HCT116 (cell line): ENCODE data around the gene PPP1R14B. TPM values are rescaled to one million over a fixed set of nuclear protein-coding genes. Genes with fewer than 3 reads are reported as not detected.

Source experiments
- ATAC-seq: fragments of 200-7000 bp; cut with Tn5 transposase; 2 replicates; pipeline ENCODE4 v1.9.1; 2020; ENCODE audit warnings: mild to moderate bottlenecking, moderate library complexity
- BruUV-seq: library from RNA; stranded (reverse); fragments of 400-500 nt; replicated peaks from 2 replicates; lab custom pipeline; 2021; lab: Mats Ljungman, UMichigan
- CTCF ChIA-PET: fragments of 300-600 bp; sonication (Branson Sonifier 250); formaldehyde crosslinking; loops from one replicate; lab custom pipeline; 2021; ENCODE audit warnings: antibody characterized with exemption; lab: Charles Lee
- POLR2A ChIA-PET: fragments of 300-600, 350-600 bp; sonication (Branson Sonifier 250); formaldehyde crosslinking; loops from one replicate; lab custom pipeline; 2021; ENCODE audit warnings: antibody characterized with exemption; lab: Charles Lee
- RAD21 ChIA-PET, 2 experiments: fragments of 300-600 bp; sonication (Branson Sonifier 250); formaldehyde crosslinking; loops; one replicate each; lab custom pipeline; 2023; ENCODE audit warnings: low total read pairs in 2 of 2; ENCODE audit not compliant: uncharacterized antibody in 2 of 2, unreplicated experiment in 2 of 2, low non-redundant PET in 1 of 2; lab: Charles Lee
- DNase-seq: peaks from one replicate; pipeline ENCODE4 v3.0.0-alpha.2; 2010; ENCODE audit warnings: low read depth, low spot score
- H2AFZ ChIP-seq: fragments of 200-600 bp; shearing (Covaris generic), sonication (generic); 2 replicates; pipeline ENCODE4 v1.6.1; 2017; ENCODE audit warnings: low read depth, mixed run types, mixed read lengths, antibody characterized with exemption, low read length; ENCODE audit not compliant: poor library complexity, severe bottlenecking
- H3K27ac ChIP-seq: 2 replicates; pipeline ENCODE4 v1.5.1; 2012; ENCODE audit warnings: low read depth, low read length
- H3K27me3 ChIP-seq: fragments of 200-600 bp; sonication (generic); 2 replicates; pipeline ENCODE4 v1.6.1; 2016; ENCODE audit warnings: mixed run types, low read length, mixed read lengths; ENCODE audit not compliant: insufficient read depth
- H3K36me3 ChIP-seq, 2 experiments: fragments of 200-500 bp in 1 of 2; fragments of 200-600 bp in 1 of 2; sonication (Bioruptor generic) in 1 of 2; sonication (generic) in 1 of 2; 2 replicates each; pipeline versions ENCODE4 v1.5.1 to v1.6.1; 2014 to 2016; ENCODE audit warnings: low read length in 2 of 2, inconsistent platforms in 1 of 2, mixed read lengths in 1 of 2, mixed run types in 1 of 2; ENCODE audit not compliant: insufficient read depth in 2 of 2, control insufficient read depth in 1 of 2
- H3K4me1 ChIP-seq, 2 experiments: fragments of 200-600 bp in 1 of 2; sonication (generic) in 1 of 2; 2 replicates each; pipeline versions ENCODE4 v1.5.1 to v1.6.1; 2012 to 2017; ENCODE audit warnings: low read length in 2 of 2, inconsistent platforms in 1 of 2, mild to moderate bottlenecking in 1 of 2, mixed read lengths in 1 of 2, mixed run types in 1 of 2, moderate library complexity in 1 of 2; ENCODE audit not compliant: insufficient read depth in 2 of 2, control insufficient read depth in 1 of 2
- H3K4me2 ChIP-seq: fragments of 200-600 bp; sonication (generic); 2 replicates; pipeline ENCODE4 v1.6.1; 2017; ENCODE audit warnings: mixed run types, low read length, mixed read lengths
- H3K4me3 ChIP-seq, 2 experiments: fragments of 200-600 bp in 1 of 2; sonication (generic) in 1 of 2; replicated peaks in 1 of 2; 2 replicates each; pipeline ENCODE4 v1.5.1; 2011 to 2016; ENCODE audit warnings: low read length in 2 of 2, control low read depth in 1 of 2, low read depth in 1 of 2, mild to moderate bottlenecking in 1 of 2, mixed read lengths in 1 of 2, mixed run types in 1 of 2
- H3K79me2 ChIP-seq: fragments of 200-600 bp; sonication (generic); 2 replicates; pipeline ENCODE4 v1.6.1; 2017; ENCODE audit warnings: mild to moderate bottlenecking, mixed run types, low read length, moderate library complexity, mixed read lengths; ENCODE audit not compliant: insufficient read depth
- H3K9ac ChIP-seq: fragments of 200-600 bp; sonication (generic); 2 replicates; pipeline ENCODE4 v1.6.1; 2016; ENCODE audit warnings: low read length, mixed read lengths
- H3K9me2 ChIP-seq: fragments of 200-600 bp; sonication (generic), shearing (Covaris generic); 2 replicates; pipeline ENCODE4 v1.6.1; 2017; ENCODE audit warnings: mixed run types, mild to moderate bottlenecking, moderate library complexity; ENCODE audit not compliant: insufficient read depth
- H3K9me3 ChIP-seq, 2 experiments: fragments of 200-500 bp in 1 of 2; fragments of 200-600 bp in 1 of 2; sonication (Bioruptor generic) in 1 of 2; sonication (generic) in 1 of 2; 2 replicates each; pipeline ENCODE4 v1.6.1; 2014 to 2017; ENCODE audit warnings: low read length in 2 of 2, mixed read lengths in 2 of 2, inconsistent platforms in 1 of 2, low read depth in 1 of 2, mild to moderate bottlenecking in 1 of 2, mixed run types in 1 of 2, moderate library complexity in 1 of 2; ENCODE audit not compliant: control insufficient read depth in 1 of 2, insufficient read depth in 1 of 2
- H4K20me1 ChIP-seq: fragments of 200-600 bp; sonication (generic), shearing (Covaris generic); 2 replicates; pipeline ENCODE4 v1.6.1; 2017; ENCODE audit warnings: mixed run types, mild to moderate bottlenecking, moderate library complexity; ENCODE audit not compliant: insufficient read depth
- ELF1 ChIP-seq: IDR thresholded peaks from 2 replicates; pipeline ENCODE4 v1.6.1; 2012; ENCODE audit warnings: low read depth, borderline replicate concordance
- JUND ChIP-seq: IDR thresholded peaks from 2 replicates; pipeline ENCODE4 v1.6.1; 2012
- POLR2AphosphoS5 ChIP-seq: IDR thresholded peaks from 2 replicates; pipeline ENCODE4 v1.6.1; 2011; ENCODE audit warnings: mild to moderate bottlenecking, low read depth, low read length, moderate library complexity
- SIN3A ChIP-seq: IDR thresholded peaks from 2 replicates; pipeline ENCODE4 v1.6.1; 2012; ENCODE audit warnings: low read depth
- SP1 ChIP-seq: IDR thresholded peaks from 2 replicates; pipeline ENCODE4 v1.6.1; 2012; ENCODE audit warnings: low read depth
- ZNF274 ChIP-seq: fragments of 200-500 bp; sonication (Bioruptor generic); IDR thresholded peaks from 2 replicates; pipeline ENCODE4 v1.6.1; 2014; ENCODE audit warnings: mild to moderate bottlenecking, low read depth, low read length, inconsistent platforms
- intact Hi-C: fragments of 100-400 bp; cut with micrococcal nuclease; formaldehyde crosslinking; loops from 2 replicates; pipeline ENCODE4 v1.10.0; 2022
- total RNA-seq: library from RNA; stranded (reverse); gene quantifications from one replicate; pipeline ENCODE4 v1.2.1, GENCODE V29; 2021; ENCODE audit not compliant: unreplicated experiment
- TF ChIP-seq, protein P1 (sequence below): IDR thresholded peaks from 2 replicates; pipeline ENCODE4 v1.6.1; 2011; ENCODE audit warnings: mild to moderate bottlenecking, low read length, moderate library complexity; ENCODE audit not compliant: insufficient replicate concordance; ENCODE audit errors: extremely low read depth
- TF ChIP-seq, protein P2 (sequence below): IDR thresholded peaks from 2 replicates; pipeline ENCODE4 v1.6.1; 2012

Gene PPP1R14B
- total RNA-seq, 1 experiment from 2014 or later: 332 TPM

DNA sequence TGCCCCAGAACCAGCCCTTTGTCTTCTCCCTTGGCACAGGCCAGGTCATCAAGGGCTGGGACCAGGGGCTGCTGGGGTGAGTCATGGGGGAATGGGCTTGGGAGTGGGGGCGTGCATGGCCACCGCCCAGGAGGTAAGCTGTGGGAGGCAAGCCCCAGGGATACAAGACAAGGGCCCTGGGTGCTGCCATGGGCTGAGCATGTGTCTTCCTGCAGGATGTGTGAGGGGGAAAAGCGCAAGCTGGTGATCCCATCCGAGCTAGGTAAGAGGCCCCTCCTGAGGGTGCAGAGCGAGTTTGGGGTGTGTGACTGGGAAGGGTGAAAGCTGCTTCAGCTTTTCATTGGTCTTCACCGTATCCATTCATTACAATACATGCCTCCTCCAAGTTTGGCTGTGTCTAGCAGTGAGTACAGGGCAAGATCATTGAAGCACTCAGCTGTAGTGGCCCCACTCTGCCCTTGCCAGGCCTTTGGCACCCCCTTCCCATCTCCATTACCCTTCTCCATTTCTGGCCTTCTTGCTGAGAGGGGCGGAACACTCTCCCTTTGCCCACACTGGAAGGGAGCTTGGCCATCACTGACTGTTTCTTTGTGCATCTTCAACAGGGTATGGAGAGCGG, 3.4 kb downstream of the PPP1R14B start:
- DNase-seq (no peak), ATAC-seq (no peak)
- H4K20me1 ChIP-seq: no peaks in the 10 kb centered on the region
- no peaks in the 10 kb centered on the region for H3K9me3 ChIP-seq
- BruUV-seq: no TSS peak
- RAD21 ChIA-PET: no interaction called here
- intact Hi-C loops: no loop called here
- H3K9me2 ChIP-seq: no peaks in the 10 kb centered on the region
- CTCF ChIA-PET: interaction anchor here (1.2 to 1.9 kb wide), 3 partner anchors 88 to 112 kb away, joined by 3 to 4 read pairs (median 3); no protein-coding TSS in a partner anchor
- peaks cover 0 to 12% of the 10 kb centered on the region in 2 experiments; a peak in 1 of 4 replicates for H3K36me3 ChIP-seq
- H3K4me1 ChIP-seq: peaks cover 39 to 75% of the 10 kb centered on the region in 2 experiments
- H3K9ac ChIP-seq: peak overlapping the region; percentile 99
- peaks cover 48% of the 10 kb centered on the region for H3K79me2 ChIP-seq
- TF ChIP-seq JUND (no peak), ZNF274 (no peak), ELF1 (no peak), SIN3A (no peak), SP1 (no peak), POLR2AphosphoS5 (peak; percentile 24; the same call in 1 of the 2 replicates)
- TF ChIP-seq, protein P1, sequence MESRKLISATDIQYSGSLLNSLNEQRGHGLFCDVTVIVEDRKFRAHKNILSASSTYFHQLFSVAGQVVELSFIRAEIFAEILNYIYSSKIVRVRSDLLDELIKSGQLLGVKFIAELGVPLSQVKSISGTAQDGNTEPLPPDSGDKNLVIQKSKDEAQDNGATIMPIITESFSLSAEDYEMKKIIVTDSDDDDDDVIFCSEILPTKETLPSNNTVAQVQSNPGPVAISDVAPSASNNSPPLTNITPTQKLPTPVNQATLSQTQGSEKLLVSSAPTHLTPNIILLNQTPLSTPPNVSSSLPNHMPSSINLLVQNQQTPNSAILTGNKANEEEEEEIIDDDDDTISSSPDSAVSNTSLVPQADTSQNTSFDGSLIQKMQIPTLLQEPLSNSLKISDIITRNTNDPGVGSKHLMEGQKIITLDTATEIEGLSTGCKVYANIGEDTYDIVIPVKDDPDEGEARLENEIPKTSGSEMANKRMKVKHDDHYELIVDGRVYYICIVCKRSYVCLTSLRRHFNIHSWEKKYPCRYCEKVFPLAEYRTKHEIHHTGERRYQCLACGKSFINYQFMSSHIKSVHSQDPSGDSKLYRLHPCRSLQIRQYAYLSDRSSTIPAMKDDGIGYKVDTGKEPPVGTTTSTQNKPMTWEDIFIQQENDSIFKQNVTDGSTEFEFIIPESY: no peak
- TF ChIP-seq, protein P2, sequence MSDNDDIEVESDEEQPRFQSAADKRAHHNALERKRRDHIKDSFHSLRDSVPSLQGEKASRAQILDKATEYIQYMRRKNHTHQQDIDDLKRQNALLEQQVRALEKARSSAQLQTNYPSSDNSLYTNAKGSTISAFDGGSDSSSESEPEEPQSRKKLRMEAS: no peak
- POLR2A ChIA-PET: interaction anchor here (2.0 to 4.6 kb wide), 2 partner anchors 9 to 27 kb away, joined by 8 to 29 read pairs; no protein-coding TSS in a partner anchor
- no peaks in the 10 kb centered on the region for H3K27me3 ChIP-seq
- H3K4me3 ChIP-seq: peak overlapping the region; percentile 70 to 91; a peak in 3 of 4 replicates
- H3K27ac ChIP-seq: peak overlapping the region; percentile 88
- no peak overlapping the region for H2AFZ ChIP-seq
- H3K4me2 ChIP-seq: peak overlapping the region; percentile 84
